GM19240 (cell line): Measurements from ENCODE around the gene SLC38A5.
"Not testable (repeated sequence)": the region's sequence is repeated elsewhere in the genome, so short reads cannot be mapped to it uniquely, and the experiment has no call there.

Experiments
- DNase-seq: peaks from one replicate; pipeline ENCODE4 v3.0.0; 2011; ENCODE audit warnings: low spot score; ENCODE audit not compliant: insufficient read length

Gene SLC38A5

GRCh38 chrX:48468693-48469691, 1.1 kb downstream of the SLC38A5 start:
- no peak for DNase-seq

GRCh38 chrX:48468247-48468671, 1.8 kb downstream of the SLC38A5 start:
- DNase-seq: no peak

- no peak for DNase-seq
Measured at GRCh38 chrX:48467281-48467761, 2.7 kb downstream of the SLC38A5 start.

GRCh38 chrX:48466696-48467095, 3.4 kb downstream of the SLC38A5 start:
- no peak for DNase-seq

GRCh38 chrX:48465336-48465933, 4.6 kb downstream of the SLC38A5 start:
- no peak for DNase-seq

GRCh38 chrX:48461830-48462229, 8.2 kb downstream of the SLC38A5 start:
- DNase-seq: no peak

- DNase-seq: no peak
Measured at GRCh38 chrX:48460606-48461005, 9.5 kb downstream of the SLC38A5 start.

- no peak for DNase-seq
Measured at GRCh38 chrX:48460031-48460430, 10.0 kb downstream of the SLC38A5 start.

- no peak for DNase-seq
Measured at GRCh38 chrX:48459483-48459882, 10.6 kb downstream of the SLC38A5 start.

- no peak for DNase-seq
Measured at GRCh38 chrX:48458711-48459110, 11.3 kb downstream of the SLC38A5 start.

GRCh38 chrX:48456628-48457331, 13.3 kb downstream of the SLC38A5 start:
- no peak for DNase-seq

GRCh38 chrX:48451708-48452107, 18.4 kb downstream of the SLC38A5 start:
- no peak for DNase-seq

- DNase-seq: no peak
Measured at GRCh38 chrX:48450076-48450475, 20.0 kb downstream of the SLC38A5 start.

- not testable (repeated sequence) for DNase-seq
Measured at GRCh38 chrX:48447201-48447600, 22.9 kb downstream of the SLC38A5 start.

GRCh38 chrX:48433713-48434112, 36.3 kb downstream of the SLC38A5 start:
- DNase-seq: not testable (repeated sequence)

GRCh38 chrX:48430166-48430565, 39.9 kb downstream of the SLC38A5 start:
- not testable (repeated sequence) for DNase-seq

- DNase-seq: not testable (repeated sequence)
Measured at GRCh38 chrX:48429606-48430005, 40.5 kb downstream of the SLC38A5 start.

GRCh38 chrX:48427027-48427716, 42.9 kb downstream of the SLC38A5 start:
- DNase-seq: not testable (repeated sequence)

- not testable (repeated sequence) for DNase-seq
Measured at GRCh38 chrX:48411860-48412259, 58.2 kb downstream of the SLC38A5 start, which contains the start of gene SSX4B. Gene SSX4B (minus strand): TSS chrX:48411960. CDS start chrX:48411372, 588 bp downstream.
